NCI-H82 (cell line): ENCODE results near the gene SMARCB1.
"Not testable (repeated sequence)": the region's sequence is repeated elsewhere in the genome, so short reads cannot be mapped to it uniquely, and the experiment has no call there.

Experiments used
- DNase-seq: peaks from one replicate; lab custom pipeline; 2025; lab: John Stamatoyannopoulos, UW

The SMARCB1 gene

GRCh38 chr22:23846081-23846469, 59.3 kb downstream of the SMARCB1 start:
- DNase-seq, result no peak

DNA sequence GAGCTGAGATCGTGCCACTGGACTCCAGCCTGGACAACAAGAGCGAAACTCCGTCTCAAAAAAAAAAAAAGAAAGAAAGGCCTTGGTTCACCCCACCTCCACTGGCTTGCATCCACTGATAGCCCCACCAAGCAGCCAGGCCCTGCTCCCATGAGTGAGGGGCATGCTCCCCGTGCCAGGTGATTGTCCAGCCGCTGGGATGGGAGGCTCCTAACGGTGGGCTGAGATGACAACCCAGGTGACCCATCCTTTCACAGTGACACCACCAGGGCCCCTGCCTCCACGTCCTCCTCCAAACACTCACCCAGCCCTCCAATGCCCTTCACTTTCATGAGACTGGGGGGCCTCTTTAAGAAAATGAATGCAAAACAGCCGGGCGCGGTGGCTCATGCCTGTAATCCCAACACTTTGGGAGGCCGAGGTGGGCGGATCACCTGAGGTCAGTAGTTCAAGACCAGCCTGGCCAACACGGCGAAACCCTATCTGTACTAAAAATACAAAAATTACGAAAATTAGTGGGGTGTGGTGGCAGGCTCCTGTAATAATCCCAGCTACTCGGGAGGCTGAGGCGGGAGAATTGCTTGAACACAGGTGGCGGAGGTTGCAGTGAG, 60.6 kb downstream of the SMARCB1 start:
- DNase-seq, result no peak

GRCh38 chr22:23847991-23848864, 61.5 kb downstream of the SMARCB1 start:
- no peak for DNase-seq

GRCh38 chr22:23849009-23850006, 62.5 kb downstream of the SMARCB1 start:
- peak; percentile 82 for DNase-seq

- no peak for DNase-seq
Observed at GRCh38 chr22:23850136-23850611, 63.4 kb downstream of the SMARCB1 start.

DNA sequence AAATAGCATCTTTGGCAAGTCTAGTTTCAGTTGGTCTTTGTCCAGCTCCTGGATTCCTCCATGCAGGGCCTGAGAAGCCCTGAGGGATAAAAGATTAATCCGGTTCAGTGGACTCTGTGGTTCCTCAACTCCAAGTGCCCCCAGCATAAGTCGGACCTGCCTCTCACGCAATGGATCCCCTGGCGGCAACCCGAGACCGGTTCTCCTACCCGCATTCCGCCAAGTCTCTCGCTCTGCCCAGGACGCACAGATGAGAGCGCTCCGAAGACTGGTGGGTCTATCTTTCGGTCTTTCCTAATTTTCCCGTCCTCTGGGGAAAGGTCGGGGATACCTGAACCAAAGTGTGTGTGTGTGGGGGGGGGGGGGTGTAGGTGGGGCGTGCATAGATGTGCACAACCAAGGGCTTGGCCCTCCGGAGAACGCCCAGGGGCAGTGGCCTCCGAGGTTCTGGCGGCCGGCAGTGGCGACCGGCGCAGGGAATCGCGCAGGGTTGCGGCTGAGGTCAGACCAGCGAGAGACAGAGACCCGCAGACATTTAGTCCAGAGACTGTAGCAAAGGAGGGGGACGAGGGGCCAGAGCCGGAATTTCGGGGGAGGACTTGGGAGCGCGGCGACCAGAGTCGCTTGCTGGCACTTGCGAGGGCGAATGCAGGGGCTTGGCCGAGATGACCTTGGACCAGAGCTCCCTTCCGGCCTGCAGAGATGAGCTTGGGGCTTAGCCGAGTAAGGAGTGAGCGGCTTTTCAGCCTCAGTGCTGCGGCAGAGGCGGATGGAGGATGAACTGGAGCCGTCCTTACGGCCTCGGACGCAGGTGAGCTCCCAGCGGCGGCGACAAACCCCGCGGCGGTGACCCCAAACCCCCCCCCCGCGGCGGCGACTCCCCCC, 70.2 kb downstream of the SMARCB1 start:
- DNase-seq, result peak; percentile 85

DNA sequence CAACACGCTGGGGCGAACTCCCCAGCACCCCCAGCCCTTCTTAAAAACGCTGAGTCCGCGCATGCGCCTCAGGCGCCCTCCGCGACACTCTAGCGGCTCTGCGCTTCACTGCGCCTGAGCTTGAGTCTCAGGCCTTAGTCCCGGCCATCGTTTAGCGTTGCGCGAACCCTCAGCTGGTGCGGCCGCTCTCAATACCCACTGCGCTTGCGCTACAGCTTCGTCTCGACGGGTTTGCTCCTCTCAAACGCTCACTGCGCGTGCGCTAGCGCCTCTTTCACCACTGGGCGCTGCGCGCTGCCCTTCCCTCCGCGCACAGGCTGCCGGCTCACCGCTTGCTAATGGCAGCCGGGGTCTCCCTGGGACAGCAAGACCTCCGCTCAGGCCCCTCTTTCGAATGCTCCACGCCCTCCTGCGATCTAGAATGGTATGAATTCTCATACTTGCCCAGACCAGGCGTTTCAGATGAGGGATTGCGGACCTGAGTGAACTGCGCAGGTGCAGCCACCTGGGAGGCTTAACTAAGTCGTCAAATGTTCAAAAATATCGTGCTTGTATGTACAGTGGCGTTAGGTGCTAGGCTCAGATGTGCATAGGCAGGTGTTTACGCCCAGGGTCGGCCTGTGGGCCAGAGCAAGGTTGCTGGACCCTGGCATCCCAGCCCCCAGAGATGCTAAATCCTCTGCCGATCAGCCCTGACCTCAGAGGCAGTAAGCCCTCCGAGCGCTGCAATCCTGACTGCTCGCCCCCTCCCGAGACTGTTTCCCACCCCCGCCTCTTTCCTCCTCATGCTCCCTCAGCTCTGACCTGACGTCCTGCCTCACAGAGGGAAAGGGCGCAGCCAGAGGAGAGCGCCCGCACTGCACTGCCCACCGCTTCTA, 71.1 kb downstream of the SMARCB1 start, which contains the start of gene SLC2A11:
Gene SLC2A11, plus strand, starts transcription at position 270 of the 878 bp plus-strand sequence. Its CDS starts 125 bp downstream, at position 395.
- peak; percentile 99 for DNase-seq

DNA sequence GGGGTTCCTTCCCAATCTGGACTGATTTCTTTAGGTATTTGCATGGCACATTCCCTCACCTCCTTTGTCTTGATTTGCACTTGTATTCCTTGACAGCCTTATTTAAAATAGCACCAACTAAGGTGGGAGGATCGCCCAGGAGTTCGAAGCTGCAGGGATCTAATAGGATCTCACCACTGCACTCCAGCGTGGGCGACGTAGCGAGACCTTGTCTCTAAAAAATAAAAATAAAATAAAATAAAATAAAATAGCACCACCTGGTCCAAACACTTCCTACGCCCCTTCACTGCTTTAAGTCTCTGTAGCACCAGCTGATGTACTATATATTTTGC, 71.7 kb downstream of the SMARCB1 start:
- DNase-seq, result no peak

DNA sequence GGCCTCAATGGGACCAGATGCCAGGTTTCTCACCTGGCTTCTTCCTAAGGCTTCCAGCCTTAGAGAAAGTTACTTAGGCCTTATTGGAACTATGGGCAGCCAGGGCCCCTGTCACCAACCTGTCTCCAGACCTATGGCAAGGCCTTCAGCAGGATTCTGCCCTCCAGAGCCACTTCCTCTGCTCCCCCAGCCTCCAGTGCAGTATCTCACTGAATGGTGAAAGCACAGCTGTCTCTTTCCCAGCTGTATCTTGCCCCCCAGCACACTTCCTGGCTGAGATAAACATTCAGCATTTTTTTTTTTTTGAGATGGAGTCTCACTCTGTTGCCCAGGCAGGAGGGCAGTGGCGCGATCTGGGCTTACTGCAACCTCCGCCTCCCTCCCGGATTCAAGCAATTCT, 72.4 kb downstream of the SMARCB1 start:
- DNase-seq, result no peak

- not testable (repeated sequence) for DNase-seq
Observed at GRCh38 chr22:23860187-23860586, 73.4 kb downstream of the SMARCB1 start.

DNA sequence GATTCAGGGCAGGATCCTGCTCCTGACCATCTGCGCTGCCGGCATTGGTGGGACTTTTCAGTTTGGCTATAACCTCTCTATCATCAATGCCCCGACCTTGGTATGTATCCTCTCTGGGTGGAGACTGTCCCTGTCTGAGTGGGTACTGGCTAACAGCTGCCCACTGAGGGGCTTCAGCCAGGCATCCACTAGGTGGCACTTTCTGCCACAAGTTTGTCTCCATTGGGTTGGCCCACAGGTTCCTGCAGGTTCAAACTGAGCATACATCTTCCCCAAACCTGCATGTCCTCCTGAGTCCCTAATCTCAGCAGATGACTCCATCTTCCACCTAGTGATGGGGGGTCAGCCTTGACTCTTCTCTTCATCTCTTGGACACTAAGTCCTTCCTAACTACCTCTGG, 75.3 kb downstream of the SMARCB1 start:
- peak; percentile 73 for DNase-seq

GRCh38 chr22:23864499-23865154, 77.9 kb downstream of the SMARCB1 start:
- not testable (repeated sequence) for DNase-seq

DNA sequence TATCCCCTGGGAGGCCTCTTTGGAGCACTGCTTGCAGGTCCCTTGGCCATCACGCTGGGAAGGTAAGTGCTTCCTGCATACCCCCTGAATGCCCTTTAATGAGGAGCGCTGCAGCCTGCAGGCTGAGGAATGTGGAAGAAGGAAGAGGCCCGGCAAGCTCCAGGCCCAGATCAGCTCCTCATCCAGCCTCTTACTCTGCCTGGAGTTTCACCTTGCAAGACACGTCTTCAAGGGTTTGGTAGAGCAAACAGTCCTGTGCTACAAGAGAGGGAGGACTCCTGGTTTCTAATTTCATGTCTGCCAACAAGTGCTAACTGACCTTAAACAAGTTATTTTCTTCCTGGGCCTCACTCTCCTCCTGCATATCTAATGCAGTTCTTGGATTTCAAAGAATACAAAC, 81.8 kb downstream of the SMARCB1 start:
- DNase-seq, result no peak

DNA sequence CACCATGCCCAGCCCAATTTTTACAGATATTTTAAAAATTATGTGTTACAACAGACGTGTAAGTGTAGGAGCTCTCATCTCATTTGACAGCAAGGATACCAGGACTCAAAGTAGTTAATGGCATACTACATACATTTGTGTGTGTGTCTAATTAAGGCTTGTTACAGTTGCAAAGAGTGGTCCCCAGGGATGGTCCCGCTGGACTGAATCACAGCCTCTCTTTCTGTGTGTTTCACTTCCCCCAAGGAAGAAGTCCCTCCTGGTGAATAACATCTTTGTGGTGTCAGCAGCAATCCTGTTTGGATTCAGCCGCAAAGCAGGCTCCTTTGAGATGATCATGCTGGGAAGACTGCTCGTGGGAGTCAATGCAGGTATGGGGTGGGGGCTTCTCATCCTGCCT, 88.1 kb downstream of the SMARCB1 start:
- no peak for DNase-seq

GRCh38 chr22:23875801-23876200, 89.0 kb downstream of the SMARCB1 start:
- DNase-seq, result no peak

- no peak for DNase-seq
Observed at GRCh38 chr22:23877566-23877965, 90.8 kb downstream of the SMARCB1 start.

GRCh38 chr22:23878219-23878618, 91.5 kb downstream of the SMARCB1 start:
- DNase-seq, result no peak

GRCh38 chr22:23882370-23882769, 95.6 kb downstream of the SMARCB1 start:
- no peak for DNase-seq

- no peak for DNase-seq
Observed at GRCh38 chr22:23883658-23884057, 96.9 kb downstream of the SMARCB1 start.

GRCh38 chr22:23884140-23884539, 97.4 kb downstream of the SMARCB1 start:
- peak; percentile 51 for DNase-seq
